ENCODE measurements around the gene SLC25A40.
A peak's percentile ranks its signal among the peaks of the same experiment; 100 is the strongest.
"Not testable (repeated sequence)": the region's sequence is repeated elsewhere in the genome, so short reads cannot be mapped to it uniquely, and the experiment has no call there.

SLC25A40 gene

GRCh38 chr7:87875151-87876039, 765 bp downstream of the SLC25A40 start:
- Histone ChIP-seq H3K27me3 (no peaks in the 10 kb centered on the region), H3K9me3 (peaks cover 0 to 5% (median 2%) of the 10 kb centered on the region in 3 donors), H3K27ac (peak overlapping the region; percentile 91 to 94), H3K4me3 (peak overlapping the region; percentile 90 to 93), H3K36me3 (peaks cover 0 to 7% (median 0%) of the 10 kb centered on the region in 3 donors), H3K4me1 (peaks cover 0 to 24% (median 9%) of the 10 kb centered on the region in 4 donors)
- no peak for TF ChIP-seq CTCF (IDR thresholded peaks at IDR 0.05)
- DNase-seq = no peak
- intact Hi-C loops (cut with DNase I; ENCODE audit: low total_unique reads) = no loop called here

GRCh38 chr7:87874066-87874465, 2.1 kb downstream of the SLC25A40 start:
- no peak for DNase-seq
- Histone ChIP-seq H3K4me3 (no peak overlapping the region), H3K27me3 (no peaks in the 10 kb centered on the region), H3K4me1 (peaks cover 0 to 24% (median 9%) of the 10 kb centered on the region in 4 donors), H3K27ac (no peak overlapping the region), H3K9me3 (peaks cover 0 to 10% (median 2%) of the 10 kb centered on the region in 3 donors), H3K36me3 (peaks cover 0 to 9% (median 0%) of the 10 kb centered on the region in 3 donors)
- no peak for TF ChIP-seq CTCF (IDR thresholded peaks at IDR 0.05)
- intact Hi-C loops (cut with DNase I; ENCODE audit: low total_unique reads) = no loop called here

- intact Hi-C loops (cut with DNase I; ENCODE audit: low total_unique reads); H3K36me3 ChIP-seq; H3K9me3 ChIP-seq; H3K4me3 ChIP-seq; H3K27ac ChIP-seq; DNase-seq; H3K27me3 ChIP-seq: not testable (repeated sequence)
- H3K4me1 ChIP-seq = peaks cover 0 to 23% (median 9%) of the 10 kb centered on the region in 4 donors
Measured at GRCh38 chr7:87873328-87873727, 2.8 kb downstream of the SLC25A40 start.

GRCh38 chr7:87872346-87872745, 3.8 kb downstream of the SLC25A40 start:
- no peak overlapping the region for H3K4me3 ChIP-seq
- no peak for DNase-seq
- intact Hi-C loops (cut with DNase I; ENCODE audit: low total_unique reads) = no loop called here
- H3K4me1 ChIP-seq = peaks cover 0 to 13% (median 9%) of the 10 kb centered on the region in 4 donors
- H3K27ac ChIP-seq = no peak overlapping the region
- TF ChIP-seq CTCF (IDR thresholded peaks at IDR 0.05) = no peak
- H3K36me3 ChIP-seq = peaks cover 0 to 16% (median 0%) of the 10 kb centered on the region in 3 donors
- H3K9me3 ChIP-seq = peaks cover 0 to 17% (median 2%) of the 10 kb centered on the region in 3 donors
- no peaks in the 10 kb centered on the region for H3K27me3 ChIP-seq

DNA sequence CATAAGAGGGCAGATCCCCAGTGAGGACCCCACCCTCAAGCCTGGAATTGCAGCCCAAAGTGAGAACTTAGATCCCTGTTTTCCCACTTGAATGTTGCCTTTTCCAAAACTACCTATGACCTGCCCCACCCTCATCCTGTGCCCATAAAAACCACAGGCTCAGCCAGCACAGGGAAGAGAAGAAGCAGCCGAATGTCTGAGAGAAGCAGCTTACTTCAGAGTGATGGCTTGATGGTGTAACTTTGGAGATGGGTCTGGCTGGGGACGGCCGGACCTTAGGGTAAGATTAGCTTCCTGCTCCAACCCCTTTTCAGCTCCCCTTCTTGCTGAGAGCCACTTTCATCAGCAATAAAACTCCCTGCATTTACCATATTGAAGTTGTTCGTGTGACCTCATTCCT, 5.7 kb downstream of the SLC25A40 start:
- H3K9me3 ChIP-seq = peaks cover 0 to 31% (median 12%) of the 10 kb centered on the region in 3 donors
- intact Hi-C loops (cut with DNase I; ENCODE audit: low total_unique reads) = no loop called here

DNA sequence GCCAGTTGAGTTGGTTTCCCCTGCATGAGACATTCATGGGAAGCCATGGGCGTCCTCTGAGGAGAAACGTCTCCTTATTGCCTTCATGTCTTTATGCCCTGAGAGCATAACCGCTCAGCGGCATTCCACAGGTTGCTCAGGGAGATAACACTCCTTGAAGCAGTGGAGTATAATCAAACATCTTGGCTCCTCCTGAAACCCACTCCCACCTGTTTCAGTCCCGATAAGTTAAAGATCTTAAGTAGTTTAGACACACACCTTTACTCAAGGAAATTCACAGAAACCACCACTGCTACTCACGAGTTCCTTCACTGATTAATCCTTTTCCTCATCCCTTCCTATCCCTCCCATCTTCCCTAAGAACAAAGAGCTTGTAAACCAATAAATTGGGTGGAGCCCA, 9.6 kb downstream of the SLC25A40 start:
- H3K9me3 ChIP-seq = peaks cover 0 to 31% (median 12%) of the 10 kb centered on the region in 3 donors

More for the DNA sequence above, 5.7 kb downstream of the SLC25A40 start:
- Histone ChIP-seq H3K4me3 (no peak overlapping the region), H3K36me3 (peaks cover 12 to 26% (median 17%) of the 10 kb centered on the region in 3 donors), H3K4me1 (peaks cover 0 to 12% (median 9%) of the 10 kb centered on the region in 4 donors), H3K27me3 (no peaks in the 10 kb centered on the region), H3K27ac (no peak overlapping the region)
- no peak for TF ChIP-seq CTCF (IDR thresholded peaks at IDR 0.05)
- DNase-seq = no peak

More for the DNA sequence above, 9.6 kb downstream of the SLC25A40 start:
- peaks cover 13 to 27% (median 18%) of the 10 kb centered on the region in 3 donors for H3K36me3 ChIP-seq
- H3K4me3 ChIP-seq; H3K4me1 ChIP-seq; H3K27me3 ChIP-seq; H3K27ac ChIP-seq; DNase-seq; intact Hi-C loops (cut with DNase I; ENCODE audit: low total_unique reads): not testable (repeated sequence)

All from tibial artery (tissue), 4 donors.